Subcutaneous adipose tissue (tissue), 4 donors: ENCODE data around the gene TUBB8. TPM values are rescaled to one million over a fixed set of nuclear protein-coding genes. Genes with fewer than 3 reads are reported as not detected.

Source experiments
- CTCF ChIP-seq: fragments of 450-650 bp; IDR thresholded peaks from one replicate; pipeline ENCODE4 v1.5.1; 2016; ENCODE audit warnings: low read depth, mild to moderate bottlenecking, control low read depth, antibody characterized with exemption, moderate library complexity
- total RNA-seq, 4 donors: library from RNA; depleted of rRNA; stranded (reverse); fragments of >200 nt; gene quantifications; one replicate each; pipeline ENCODE4 v1.1.0, GENCODE V29; 2016

TUBB8 gene
- not detected for total RNA-seq

DNA sequence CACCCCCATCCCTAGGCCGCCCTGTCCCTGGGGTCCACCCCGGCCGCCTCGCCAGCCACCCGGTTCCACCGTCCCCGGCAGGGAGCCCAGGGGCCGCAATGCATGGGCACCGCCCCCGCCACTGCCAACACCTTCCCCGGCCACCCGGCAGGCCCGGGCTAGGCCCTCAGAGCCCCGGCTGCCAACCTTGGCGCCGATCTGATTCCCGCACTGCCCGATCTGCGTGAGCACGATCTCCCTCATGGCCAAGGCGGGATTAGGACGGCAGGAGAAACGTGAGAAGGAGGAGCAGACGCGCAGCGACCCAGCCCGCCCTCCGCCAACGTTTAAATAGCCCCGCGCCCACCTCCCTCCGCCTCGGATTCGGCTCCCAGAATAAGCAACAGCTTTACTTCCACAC, at the start of gene TUBB8:
Gene TUBB8, minus strand, starts transcription at position 301 of the 400 bp plus-strand sequence. Its CDS starts 58 bp downstream, at position 243.
- no peak for TF ChIP-seq CTCF

DNA sequence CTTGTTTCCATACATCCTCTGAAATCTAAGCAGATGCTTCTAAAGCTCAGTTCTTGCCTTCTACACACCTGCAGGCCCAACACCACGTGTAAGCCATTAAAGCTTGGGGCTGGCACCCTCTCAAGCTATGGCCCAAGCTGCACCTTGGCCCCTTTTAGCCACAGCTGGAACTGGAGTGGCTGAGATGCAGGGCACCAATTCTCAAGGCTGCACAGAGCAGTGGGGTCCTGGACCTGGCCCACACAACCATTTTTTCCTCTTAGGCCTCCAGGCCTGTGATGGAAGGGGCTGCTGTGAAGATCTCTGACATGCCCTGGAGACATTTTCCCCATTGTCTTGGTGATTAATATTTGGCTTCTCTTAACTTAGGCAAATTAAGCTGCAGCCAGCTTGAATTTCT, 47.4 kb upstream of the TUBB8 start:
- no peak for TF ChIP-seq CTCF

GRCh38 chr10:95356-96115, 46.4 kb upstream of the TUBB8 start:
- TF ChIP-seq CTCF = no peak

- TF ChIP-seq CTCF = no peak
Measured at GRCh38 chr10:94613-95012, 45.5 kb upstream of the TUBB8 start.

DNA sequence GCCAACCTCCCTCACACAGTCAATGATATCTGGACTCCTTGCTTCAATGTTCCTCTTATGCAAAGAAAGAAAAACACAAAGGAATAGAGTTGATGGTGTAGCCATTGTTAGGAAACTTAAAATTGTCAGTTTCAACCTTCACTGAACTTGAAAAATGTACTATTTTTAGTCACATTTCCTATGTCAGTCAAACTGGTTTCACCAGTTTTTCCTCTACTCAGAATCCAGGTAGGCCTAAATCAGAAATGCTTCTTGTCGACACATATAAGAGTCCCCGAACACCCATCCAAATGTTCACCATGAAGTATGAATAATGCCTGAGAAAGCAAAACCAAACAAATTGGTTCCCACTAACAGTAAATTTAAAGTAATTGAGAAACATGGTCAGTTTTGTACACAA, 43.8 kb upstream of the TUBB8 start:
- no peak for TF ChIP-seq CTCF

DNA sequence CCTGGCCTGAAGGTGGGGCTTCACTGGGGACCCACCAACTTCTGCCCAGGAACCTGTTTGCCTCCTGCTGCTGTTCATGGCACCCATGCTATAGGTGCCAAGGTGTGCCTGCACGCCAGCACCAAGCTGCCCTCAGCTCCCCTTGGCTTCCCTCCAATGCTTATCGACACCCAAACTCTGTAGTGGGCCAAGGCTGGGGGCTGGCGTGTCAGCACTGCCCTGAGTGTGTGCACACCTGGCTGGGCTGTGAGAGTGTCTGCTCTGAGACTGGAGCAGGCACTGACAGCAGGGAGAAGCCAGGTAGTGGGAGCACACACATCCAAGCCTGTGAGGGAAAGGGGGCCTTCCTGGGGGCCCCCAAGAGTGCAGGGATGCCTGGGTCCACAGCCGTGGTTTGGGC, 43.1 kb upstream of the TUBB8 start:
- TF ChIP-seq CTCF = no peak

DNA sequence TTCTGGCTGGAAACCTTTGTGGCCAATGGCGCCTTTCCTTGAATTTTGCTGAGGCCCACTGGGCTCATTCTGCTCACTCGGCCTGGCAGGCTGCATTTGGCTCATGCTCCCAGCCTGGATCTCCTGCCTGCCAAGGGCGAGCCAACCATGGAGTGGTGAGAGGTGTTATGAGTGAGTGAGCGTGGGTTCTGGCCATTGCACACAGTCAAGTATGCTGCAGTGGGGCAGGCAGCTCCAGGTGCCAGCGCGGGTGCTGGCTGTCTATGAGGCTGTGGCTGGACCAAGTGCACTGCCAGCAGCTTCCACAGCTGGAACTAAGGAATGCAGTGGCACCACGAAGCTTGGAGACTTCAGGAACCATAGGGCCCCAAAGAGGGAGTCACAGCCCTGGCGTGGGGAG, 42.2 kb upstream of the TUBB8 start:
- TF ChIP-seq CTCF = no peak
